K562 (cell line): ENCODE results near the gene RSPH10B. TPM values are rescaled to one million over a fixed set of nuclear protein-coding genes. Genes with fewer than 3 reads are reported as not detected.
"Not testable (repeated sequence)": the region's sequence is repeated elsewhere in the genome, so short reads cannot be mapped to it uniquely, and the experiment has no call there.

ENCODE experiments used
- ATAC-seq: fragments of 200-7000 bp; cut with Tn5 transposase; 3 replicates; pipeline ENCODE4 v1.9.1; 2020; ENCODE audit warnings: moderate library complexity
- BruUV-seq: library from RNA; stranded (reverse); fragments of 400-500 nt; replicated peaks from 2 replicates; lab custom pipeline; 2021; lab: Mats Ljungman, UMichigan
- CTCF ChIA-PET: fragments of 300-600 bp; formaldehyde crosslinking; extraction: SDS; loops from one replicate; lab custom pipeline; 2021; ENCODE audit warnings: low intra/inter-chr PET ratio; lab: Yijun Ruan, JAX
- POLR2A ChIA-PET: fragments of 300-600, 350-650 bp; sonication (Branson Sonifier 250); formaldehyde crosslinking; extraction: SDS; loops from one replicate; lab custom pipeline; 2021; ENCODE audit warnings: antibody characterized with exemption, inconsistent platforms; lab: Yijun Ruan, JAX
- DNase-seq, 4 experiments: peaks; one replicate each; pipeline versions ENCODE4 v3.0.0 to v3.0.0-alpha.2; 2011 to 2018; ENCODE audit warnings: low spot score in 3 of 4, mixed read lengths in 3 of 4; ENCODE audit errors: extremely low read depth in 1 of 4
- FAIRE-seq: peaks from 2 replicates; lab custom pipeline; 2011; peaks lifted over from hg19 to GRCh38; lab: Jason Lieb, UNC
- H2AFZ ChIP-seq: 2 replicates; pipeline ENCODE4 v1.6.0; 2011; ENCODE audit warnings: low read depth, low read length, control low read depth, inconsistent platforms
- H3K27ac ChIP-seq: fragments of 200-600 bp; 3 replicates; pipeline ENCODE4 v1.8.0; 2011; ENCODE audit warnings: low read depth, mild to moderate bottlenecking, control low read depth, inconsistent platforms, low read length, moderate library complexity, mixed read lengths; ENCODE audit errors: extremely low read depth
- H3K27me3 ChIP-seq, 2 experiments: fragments of 300-600 bp in 1 of 2; 2 replicates in 1 of 2; 3 replicates in 1 of 2; pipeline versions ENCODE4 v1.6.0 to v1.8.0; 2011; ENCODE audit warnings: inconsistent platforms in 2 of 2, low read length in 2 of 2, mild to moderate bottlenecking in 1 of 2, mixed read lengths in 1 of 2, moderate library complexity in 1 of 2; ENCODE audit not compliant: control insufficient read depth in 2 of 2, insufficient read depth in 2 of 2
- H3K36me3 ChIP-seq: fragments of 300-600 bp; 3 replicates; pipeline ENCODE4 v1.8.0; 2011; ENCODE audit warnings: mild to moderate bottlenecking, low read length, inconsistent platforms; ENCODE audit not compliant: control insufficient read depth, insufficient read depth
- H3K4me1 ChIP-seq, 2 experiments: fragments of 200-600 bp in 1 of 2; replicated peaks in 1 of 2; 2 replicates in 1 of 2; 3 replicates in 1 of 2; pipeline versions ENCODE4 v1.5.1 to v1.8.0; 2011; ENCODE audit warnings: inconsistent platforms in 2 of 2, low read length in 2 of 2, mild to moderate bottlenecking in 1 of 2, mixed read lengths in 1 of 2, moderate library complexity in 1 of 2; ENCODE audit not compliant: control insufficient read depth in 2 of 2, insufficient read depth in 2 of 2
- H3K4me2 ChIP-seq: 2 replicates; pipeline ENCODE4 v1.6.1; 2011; ENCODE audit warnings: low read length, control low read depth, inconsistent platforms, mixed read lengths; ENCODE audit not compliant: insufficient read depth
- H3K4me3 ChIP-seq: fragments of 200-600 bp; sonication (generic), shearing (Covaris generic); 2 replicates; pipeline ENCODE4 v1.5.1; 2016; ENCODE audit warnings: control low read depth, inconsistent platforms
- H3K79me2 ChIP-seq: fragments of 200-600 bp; 3 replicates; pipeline ENCODE4 v1.8.0; 2011; ENCODE audit warnings: low read length, inconsistent platforms; ENCODE audit not compliant: control insufficient read depth, insufficient read depth
- H3K9ac ChIP-seq, 2 experiments: 2 replicates each; pipeline versions ENCODE4 v1.6.0 to v1.6.1; 2011; ENCODE audit warnings: low read depth in 2 of 2, low read length in 2 of 2, control low read depth in 1 of 2, inconsistent platforms in 1 of 2, mild to moderate bottlenecking in 1 of 2, mixed read lengths in 1 of 2; ENCODE audit not compliant: insufficient read depth in 1 of 2
- H3K9me1 ChIP-seq: one replicate; pipeline ENCODE4 v1.6.0; 2011; ENCODE audit warnings: inconsistent platforms, mild to moderate bottlenecking, low read length, moderate library complexity; ENCODE audit not compliant: control insufficient read depth, insufficient read depth
- H3K9me3 ChIP-seq: replicated peaks from 2 replicates; pipeline ENCODE4 v1.5.1; 2011; ENCODE audit warnings: low read depth, low read length, inconsistent platforms; ENCODE audit not compliant: control insufficient read depth, insufficient read depth
- H4K20me1 ChIP-seq: replicated peaks from 2 replicates; pipeline ENCODE4 v1.6.1; 2011; ENCODE audit warnings: low read length, inconsistent platforms, mixed read lengths; ENCODE audit not compliant: control insufficient read depth, insufficient read depth
- WGBS: fragments of 100-300 bp; shearing (Covaris generic); methylation state at CpG from one replicate; pipeline ENCODE4 v1.1.6; 2016; ENCODE audit warnings: low coverage, mixed read lengths; ENCODE audit not compliant: insufficient coverage; ENCODE audit errors: missing lambda C conversion rate; 5-methylcytosine and 5-hydroxymethylcytosine counted together
- in situ Hi-C: fragments of 300-500 bp; cut with MboI; formaldehyde crosslinking; loops from 4 replicates; pipeline ENCODE4 v1.15.0; 2018; ENCODE audit warnings: inconsistent platforms, mixed read lengths
- intact Hi-C: fragments of 100-400 bp; cut with micrococcal nuclease; formaldehyde crosslinking; loops from 2 replicates; pipeline ENCODE4 v1.14.2; 2022
- polyA plus RNA-seq, 8 experiments: library from polyadenylated mRNA; depleted of rRNA in 4 of 8; stranded (reverse) in 5 of 8; unstranded in 3 of 8; fragments of >200 nt; fragmentation: Nextera tagmentation in 2 of 8; fragmentation: Illumina TruSeq in 1 of 8; extraction: Ambion mirVana in 2 of 8; extraction: Trizol in 1 of 8; gene quantifications; 2 replicates each; pipeline versions ENCODE4 v1.2.1 to v1.2.3, GENCODE V29; 2011 to 2014; ENCODE audit warnings: inconsistent platforms in 1 of 8, missing spikeins in 1 of 8
- total RNA-seq, 7 experiments: library from RNA; depleted of rRNA in 6 of 7; stranded (reverse); fragments of >200 nt in 6 of 7; fragmentation: Illumina TruSeq in 2 of 7; extraction: Trizol in 2 of 7; gene quantifications; 2 replicates each; pipeline versions ENCODE4 v1.2.1 to v1.2.3, GENCODE V29; 2011 to 2021; ENCODE audit warnings: low replicate concordance in 1 of 7

The RSPH10B gene
- total and polyA plus RNA-seq, 9 of the 15 experiments (the other 6 are each of a cell fraction or from before 2014, with no cell fraction given), result 0.01 to 0.09 TPM; not detected in 7

DNA sequence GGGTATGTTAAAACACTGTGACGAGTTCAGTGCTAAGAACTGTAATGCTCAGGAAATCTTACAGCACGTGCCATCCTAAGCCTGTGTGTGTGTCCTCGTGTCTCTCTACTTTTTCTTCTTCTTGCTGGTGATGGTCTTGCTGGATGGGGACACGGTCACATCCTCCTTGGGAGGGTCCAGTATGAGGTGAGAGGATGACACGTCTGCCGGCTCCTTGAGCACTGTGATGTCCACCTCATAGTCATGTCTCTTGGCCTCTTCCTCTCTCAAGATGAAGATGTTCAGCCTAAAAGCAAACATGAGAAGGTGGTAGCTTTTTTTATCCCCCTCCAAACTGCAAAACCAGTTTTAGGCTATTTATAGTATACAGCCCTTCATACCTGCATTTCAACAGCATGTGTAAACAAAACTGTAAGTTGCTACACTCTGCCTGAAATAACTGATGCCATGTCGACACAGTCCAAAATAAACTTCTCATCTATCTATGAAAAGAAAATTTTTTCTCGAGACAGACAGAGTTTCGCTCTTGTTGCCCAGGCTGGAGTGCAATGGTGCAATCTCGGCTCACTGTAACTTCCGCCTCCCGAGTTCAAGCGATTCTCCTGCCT, 44.1 kb downstream of the RSPH10B start:
- H4K20me1 ChIP-seq, in situ Hi-C loops, H3K9me3 ChIP-seq, H3K36me3 ChIP-seq, H3K9me1 ChIP-seq, CTCF ChIA-PET, H3K27me3 ChIP-seq, H3K9ac ChIP-seq, H3K79me2 ChIP-seq, DNase-seq, ATAC-seq, H3K4me3 ChIP-seq, H3K4me2 ChIP-seq, H2AFZ ChIP-seq, POLR2A ChIA-PET, FAIRE-seq, BruUV-seq, H3K27ac ChIP-seq, intact Hi-C loops, H3K4me1 ChIP-seq: not testable (repeated sequence)
- no CpG with 5 or more reads among the region's 13 CpGs for WGBS

DNA sequence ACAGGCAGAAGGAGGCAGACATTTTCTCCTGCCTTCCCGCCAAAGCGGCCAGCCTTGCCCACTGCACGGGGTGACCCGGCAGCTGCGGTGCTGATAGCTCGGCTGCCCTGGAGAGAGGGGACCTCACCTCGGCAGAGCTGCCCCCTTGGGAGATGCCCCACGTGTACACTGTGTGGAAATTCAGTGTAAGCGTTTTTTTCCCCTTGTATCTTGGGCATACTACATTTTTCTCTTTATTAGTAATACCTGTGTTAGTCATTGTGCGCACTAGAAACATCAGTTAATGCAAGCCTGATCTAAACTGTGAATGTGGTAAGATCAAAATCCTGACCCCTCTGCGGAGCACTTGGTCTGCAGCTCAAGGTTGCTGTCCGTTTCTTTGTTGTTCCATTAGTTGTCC, 45.9 kb downstream of the RSPH10B start:
- H3K9me3 ChIP-seq, H3K4me2 ChIP-seq, BruUV-seq, DNase-seq, ATAC-seq, H4K20me1 ChIP-seq, H3K9me1 ChIP-seq, FAIRE-seq, H2AFZ ChIP-seq, H3K4me1 ChIP-seq, H3K9ac ChIP-seq, intact Hi-C loops, H3K27ac ChIP-seq, H3K79me2 ChIP-seq, in situ Hi-C loops, H3K36me3 ChIP-seq, POLR2A ChIA-PET, H3K27me3 ChIP-seq, CTCF ChIA-PET, H3K4me3 ChIP-seq: not testable (repeated sequence)
- WGBS, result no CpG with 5 or more reads among the region's 12 CpGs

- DNase-seq, H3K4me2 ChIP-seq, H4K20me1 ChIP-seq, ATAC-seq, in situ Hi-C loops, H3K79me2 ChIP-seq, H3K9me1 ChIP-seq, POLR2A ChIA-PET, H3K9ac ChIP-seq, H3K4me1 ChIP-seq, H3K4me3 ChIP-seq, CTCF ChIA-PET, H3K36me3 ChIP-seq, H3K9me3 ChIP-seq, H3K27me3 ChIP-seq, intact Hi-C loops, BruUV-seq, H2AFZ ChIP-seq, FAIRE-seq, H3K27ac ChIP-seq: not testable (repeated sequence)
- no CpG with 5 or more reads among the region's 2 CpGs for WGBS
Measured at GRCh38 chr7:5924180-5924579, 46.3 kb downstream of the RSPH10B start.

GRCh38 chr7:5916529-5916928, 54.0 kb downstream of the RSPH10B start:
- H3K27me3 ChIP-seq, FAIRE-seq, DNase-seq, in situ Hi-C loops, H3K9me1 ChIP-seq, H3K9ac ChIP-seq, POLR2A ChIA-PET, H2AFZ ChIP-seq, H4K20me1 ChIP-seq, H3K27ac ChIP-seq, H3K36me3 ChIP-seq, BruUV-seq, H3K4me2 ChIP-seq, H3K4me3 ChIP-seq, CTCF ChIA-PET, intact Hi-C loops, H3K4me1 ChIP-seq, H3K79me2 ChIP-seq, H3K9me3 ChIP-seq: not testable (repeated sequence)
- peak; percentile 59; the same call in 2 of the 3 replicates for ATAC-seq
- 65% methylated on average over 3 of the region's 6 CpGs for WGBS
